Erythroblast (primary cell): ENCODE results near the gene HDX.
"Not testable (repeated sequence)": the region's sequence is repeated elsewhere in the genome, so short reads cannot be mapped to it uniquely, and the experiment has no call there.

Experiments
- DNase-seq, 2 experiments: peaks; one replicate each; lab custom pipeline; 2025; lab: John Stamatoyannopoulos, UW
- GATA1 ChIP-seq: IDR thresholded peaks from 2 replicates; pipeline ENCODE4 v1.6.1; 2011; ENCODE audit warnings: low read depth, mild to moderate bottlenecking, control low read depth, low read length, moderate library complexity
- POLR2A ChIP-seq: IDR thresholded peaks from 2 replicates; pipeline ENCODE4 v1.6.1; 2011; ENCODE audit warnings: mild to moderate bottlenecking, low read length

The HDX gene

GRCh38 chrX:84318661-84319060 is 183.6 kb downstream of the HDX start:
- TF ChIP-seq POLR2A (no peak), GATA1 (no peak)

GRCh38 chrX:84315946-84316345 is 186.3 kb downstream of the HDX start:
- not testable (repeated sequence) for DNase-seq

More at GRCh38 chrX:84318661-84319060, 183.6 kb downstream of the HDX start:
- DNase-seq: no peak
